NCI-H82 (cell line): Measurements from ENCODE around the gene MS4A6E.

Experiments used
- DNase-seq: peaks from one replicate; lab custom pipeline; 2025; lab: John Stamatoyannopoulos, UW

The MS4A6E gene

DNA sequence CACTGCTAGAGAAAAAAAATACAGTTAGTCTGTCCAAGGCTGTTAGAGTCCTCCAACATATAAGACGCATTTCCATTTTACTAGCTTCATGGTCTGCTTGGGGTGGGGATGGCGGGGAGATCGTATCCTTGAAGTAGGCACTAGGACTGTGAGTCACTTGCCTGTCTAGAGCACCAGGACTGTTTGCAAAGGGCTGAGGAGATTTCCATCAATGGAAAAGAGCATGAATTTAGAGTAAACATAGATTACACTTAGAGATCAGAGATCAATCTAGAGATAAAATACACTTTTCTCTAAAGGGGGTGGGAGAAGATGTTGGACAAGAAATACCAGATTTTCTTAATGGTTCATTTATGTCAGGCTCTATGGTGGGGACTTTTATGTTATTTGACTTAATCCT is 49.5 kb downstream of the MS4A6E start:
- DNase-seq = no peak

DNA sequence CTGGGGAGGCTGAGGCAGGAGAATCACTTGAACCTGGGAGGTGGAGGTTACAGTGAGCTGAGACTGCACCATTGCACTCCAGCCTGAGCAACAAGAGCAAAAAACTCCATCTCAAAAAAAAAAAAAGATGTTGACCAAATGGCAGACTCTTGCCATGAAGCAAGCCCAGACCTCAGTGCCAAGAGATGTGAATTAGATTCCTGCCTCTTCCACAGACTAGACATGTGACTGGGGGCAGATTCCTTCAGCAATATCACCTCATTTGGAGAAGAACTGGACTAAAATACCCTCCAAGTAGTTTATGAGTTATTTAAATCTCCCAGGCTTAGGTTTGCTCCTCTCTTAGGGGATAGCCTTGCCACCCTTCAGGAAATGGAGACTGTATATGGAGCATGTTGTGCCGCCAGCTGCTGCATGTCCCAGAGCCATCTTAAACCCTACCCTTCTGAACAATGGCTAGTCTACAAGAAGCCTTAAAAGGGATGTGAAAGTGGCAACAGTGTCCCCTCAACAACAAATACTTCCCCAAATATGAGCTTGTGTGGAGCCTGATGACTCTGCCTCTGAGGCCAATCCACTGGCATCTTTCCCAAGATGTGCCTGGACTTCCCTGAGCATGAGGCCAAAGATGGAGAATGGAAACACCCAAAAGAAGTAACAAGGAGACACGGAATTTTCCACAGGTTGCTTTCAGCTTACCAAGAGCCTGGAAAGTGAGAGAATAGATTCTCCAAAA is 50.5 kb downstream of the MS4A6E start:
- no peak for DNase-seq

DNA sequence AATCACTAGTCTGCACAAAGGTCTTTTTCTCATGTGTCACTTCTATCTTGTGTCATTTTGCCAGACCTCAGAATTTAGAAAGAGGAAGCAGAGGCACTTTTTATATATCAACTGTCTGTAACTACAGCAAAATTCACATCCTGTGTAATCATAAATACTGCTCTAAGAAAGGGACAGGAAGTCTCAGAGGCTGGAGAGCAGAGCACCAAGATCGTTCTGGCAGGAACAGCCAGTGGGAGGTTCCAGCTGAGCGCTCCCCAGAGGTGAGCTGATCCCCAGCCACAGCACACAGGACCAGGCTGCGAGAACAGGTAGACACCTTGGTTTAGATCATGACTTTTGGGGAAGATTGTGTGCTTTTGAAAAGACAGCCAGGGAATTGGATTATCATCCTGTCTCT is 51.3 kb downstream of the MS4A6E start, which contains the start of gene MS4A7:
Gene MS4A7 (plus strand): TSS at position 179 of the 400 bp plus-strand sequence. CDS start 4,610 bp downstream, outside the sequence.
- no peak for DNase-seq

DNA sequence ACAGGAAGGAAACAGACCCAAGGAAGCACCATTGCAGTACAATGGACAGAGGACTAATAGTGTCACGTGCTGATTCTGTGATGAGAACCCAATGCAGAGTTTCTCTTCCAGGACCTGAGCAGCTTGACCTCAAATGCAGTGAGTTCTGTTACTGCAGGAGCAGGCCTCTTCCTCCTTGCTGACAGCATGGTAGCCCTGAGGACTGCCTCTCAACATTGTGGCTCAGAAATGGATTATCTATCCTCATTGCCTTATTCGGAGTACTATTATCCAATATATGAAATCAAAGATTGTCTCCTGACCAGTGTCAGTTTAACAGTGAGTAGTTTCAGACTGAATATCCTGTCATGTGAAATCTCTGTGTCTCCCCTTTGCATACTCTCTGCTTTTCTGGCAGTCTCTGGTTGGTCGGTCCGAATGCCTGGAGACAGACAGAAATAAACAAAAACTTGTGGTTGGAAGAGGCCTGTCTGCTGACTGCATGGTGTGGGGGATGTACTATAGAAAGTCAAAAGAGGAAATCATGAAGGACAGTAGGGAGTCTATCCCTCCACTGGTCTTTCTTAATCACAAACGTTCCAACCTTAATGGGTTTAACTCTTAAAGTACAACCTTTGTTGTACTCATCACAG is 62.3 kb downstream of the MS4A6E start:
- DNase-seq = no peak

DNA sequence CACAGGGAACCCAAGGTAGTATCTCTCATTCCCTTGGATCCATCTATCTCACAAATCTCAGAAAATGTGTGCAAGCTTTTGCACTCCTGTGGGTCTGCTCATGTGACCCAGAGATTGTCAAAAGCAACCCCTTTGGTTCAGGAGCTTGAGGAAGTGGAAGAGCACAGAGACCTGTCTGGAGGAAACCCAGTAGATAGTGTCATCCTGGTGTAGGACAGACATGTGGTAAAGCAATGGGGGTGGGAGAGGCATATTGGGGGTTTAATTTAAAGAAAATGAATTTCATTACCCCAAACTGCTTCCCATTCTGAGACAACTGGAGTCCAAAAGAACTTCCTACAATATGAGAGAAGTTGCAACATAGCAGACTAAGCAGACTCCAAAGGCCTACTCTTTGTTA is 63.4 kb downstream of the MS4A6E start:
- no peak for DNase-seq
